D721Med (cell line): ENCODE measurements around the gene TMEM245.

Source experiments
- DNase-seq: peaks from one replicate; pipeline ENCODE4 v3.0.0; 2011; ENCODE audit warnings: low spot score; ENCODE audit not compliant: insufficient read length
- FAIRE-seq: peaks from 2 replicates; lab custom pipeline; 2011; peaks lifted over from hg19 to GRCh38; lab: Jason Lieb, UNC
- CTCF ChIP-seq: IDR thresholded peaks from 2 replicates; pipeline ENCODE4 v1.5.1; 2012; ENCODE audit warnings: mild to moderate bottlenecking, control low read depth; ENCODE audit not compliant: insufficient read depth; ENCODE audit errors: missing control alignments

The TMEM245 gene

GRCh38 chr9:109017493-109017892 is 102.3 kb downstream of the TMEM245 start:
- FAIRE-seq: no peak
- DNase-seq: no peak
- TF ChIP-seq CTCF: no peak

GRCh38 chr9:109017061-109017460 is 102.7 kb downstream of the TMEM245 start:
- TF ChIP-seq CTCF: no peak
- DNase-seq (no peak), FAIRE-seq (no peak)

GRCh38 chr9:109016132-109016531 is 103.6 kb downstream of the TMEM245 start:
- FAIRE-seq (no peak), DNase-seq (no peak)
- TF ChIP-seq CTCF: no peak

GRCh38 chr9:109014608-109015280 is 105.0 kb downstream of the TMEM245 start:
- TF ChIP-seq CTCF: no peak
- no peak for FAIRE-seq
- no peak for DNase-seq

- DNase-seq (no peak), FAIRE-seq (no peak)
- no peak for TF ChIP-seq CTCF
These were observed 105.8 kb downstream of the TMEM245 start for GRCh38 chr9:109013679-109014607.

- no peak for TF ChIP-seq CTCF
- DNase-seq (peak; percentile 75), FAIRE-seq (no peak)
These were observed 106.7 kb downstream of the TMEM245 start, which contains the start of gene CTNNAL1 for GRCh38 chr9:109012876-109013678. Gene CTNNAL1 (minus strand): TSS chr9:109013499. CDS start chr9:109013442, 57 bp downstream.
